CD4-positive, alpha-beta T cell treated with Interleukin-15 for 1 hour (primary cell): Measurements from ENCODE around the gene DYNC1LI2.
"Not testable (repeated sequence)": the region's sequence is repeated elsewhere in the genome, so short reads cannot be mapped to it uniquely, and the experiment has no call there.

Source experiments
- DNase-seq: peaks from one replicate; pipeline ENCODE4 v3.0.0-alpha.2; 2020

Gene DYNC1LI2

GRCh38 chr16:66751303-66751991 is at the start of gene DYNC1LI2:
TSS of gene DYNC1LI2 (minus strand) at chr16:66751609. CDS start at chr16:66751591, 18 bp downstream.
- peak; percentile 81 for DNase-seq

GRCh38 chr16:66800856-66801255 is 49.4 kb upstream of the DYNC1LI2 start:
- DNase-seq: no peak

- no peak for DNase-seq
These were observed 46.8 kb upstream of the DYNC1LI2 start for GRCh38 chr16:66798161-66798560.

GRCh38 chr16:66793984-66794383 is 42.6 kb upstream of the DYNC1LI2 start:
- not testable (repeated sequence) for DNase-seq

- DNase-seq: no peak
These were observed 38.8 kb upstream of the DYNC1LI2 start for GRCh38 chr16:66790130-66790733.

- no peak for DNase-seq
These were observed 36.0 kb upstream of the DYNC1LI2 start for GRCh38 chr16:66787427-66787826.

- DNase-seq: no peak
These were observed 35.1 kb upstream of the DYNC1LI2 start for GRCh38 chr16:66786551-66786950.

GRCh38 chr16:66776457-66776856 is 25.0 kb upstream of the DYNC1LI2 start:
- no peak for DNase-seq

- DNase-seq: no peak
These were observed 23.6 kb upstream of the DYNC1LI2 start for GRCh38 chr16:66774981-66775380.

- DNase-seq: no peak
These were observed 6.7 kb upstream of the DYNC1LI2 start for GRCh38 chr16:66758086-66758485.

- no peak for DNase-seq
These were observed 3.4 kb upstream of the DYNC1LI2 start for GRCh38 chr16:66754819-66755218.

- DNase-seq: no peak
These were observed 2.8 kb upstream of the DYNC1LI2 start for GRCh38 chr16:66754211-66754610.

- DNase-seq: no peak
These were observed 1.5 kb upstream of the DYNC1LI2 start for GRCh38 chr16:66752958-66753357.

GRCh38 chr16:66752379-66752778 is 970 bp upstream of the DYNC1LI2 start:
- no peak for DNase-seq

- no peak for DNase-seq
These were observed 548 bp upstream of the DYNC1LI2 start for GRCh38 chr16:66751992-66752322.

GRCh38 chr16:66751053-66751302 is 431 bp downstream of the DYNC1LI2 start:
- DNase-seq: no peak

GRCh38 chr16:66750279-66751052 is 943 bp downstream of the DYNC1LI2 start:
- DNase-seq: no peak

GRCh38 chr16:66746682-66747081 is 4.7 kb downstream of the DYNC1LI2 start:
- peak; percentile 27 for DNase-seq

GRCh38 chr16:66746048-66746447 is 5.4 kb downstream of the DYNC1LI2 start:
- DNase-seq: no peak

GRCh38 chr16:66741950-66742808 is 9.2 kb downstream of the DYNC1LI2 start:
- no peak for DNase-seq

- no peak for DNase-seq
These were observed 10.1 kb downstream of the DYNC1LI2 start for GRCh38 chr16:66741169-66741900.

- DNase-seq: no peak
These were observed 10.9 kb downstream of the DYNC1LI2 start for GRCh38 chr16:66740533-66740932.

GRCh38 chr16:66740010-66740409 is 11.4 kb downstream of the DYNC1LI2 start:
- DNase-seq: no peak
